Activated CD4-positive, CD25-positive, alpha-beta regulatory T cell treated with anti-CD3 and anti-CD28 coated beads, Interleukin-2, amount 50 U/mL, for 72 hours (primary cell): Measurements from ENCODE around the gene GCNT2.
"Not testable (repeated sequence)": the region's sequence is repeated elsewhere in the genome, so short reads cannot be mapped to it uniquely, and the experiment has no call there.

ENCODE experiments used
- DNase-seq: peaks from one replicate; pipeline ENCODE4 v3.0.0; 2021

Gene GCNT2

GRCh38 chr6:10665595-10665994 is 144.4 kb downstream of the GCNT2 start:
- DNase-seq = not testable (repeated sequence)

DNA sequence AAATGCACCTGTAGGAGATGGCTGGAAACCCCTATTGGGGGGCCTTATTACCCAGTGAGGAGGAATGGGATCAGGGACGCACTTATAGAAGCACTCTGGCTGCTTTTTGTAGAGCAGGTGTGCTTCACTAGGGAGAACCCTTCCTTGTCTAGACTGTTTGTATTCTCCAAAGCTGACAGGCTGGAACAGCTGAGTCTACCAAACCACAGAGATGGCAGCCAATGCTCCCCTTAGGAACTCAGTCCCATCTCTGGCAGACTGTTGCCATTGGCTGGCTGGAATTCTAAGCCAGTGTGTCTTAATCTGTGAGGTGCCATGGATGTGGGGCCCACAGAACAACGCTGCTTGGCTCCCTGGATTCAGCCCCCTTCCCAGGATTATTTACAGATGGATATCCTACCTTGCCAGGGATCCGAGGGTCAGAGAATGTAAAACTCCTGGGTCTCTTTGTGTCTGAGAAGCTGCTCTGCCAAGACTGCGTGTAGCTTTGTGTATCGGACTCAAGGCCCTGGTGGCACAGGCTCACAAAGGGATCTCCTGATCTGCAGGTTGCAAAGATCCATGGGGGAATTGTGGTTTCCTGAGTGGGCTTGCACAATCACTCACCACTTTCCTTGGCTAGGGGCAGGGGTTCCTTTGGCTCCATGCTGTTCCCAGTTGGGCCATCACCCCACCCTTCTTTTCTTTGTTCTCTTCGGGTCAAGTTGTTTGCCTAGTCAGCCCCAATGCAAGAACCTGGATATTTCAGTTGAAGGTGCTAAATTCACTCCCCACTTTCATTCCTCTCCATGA is 147.2 kb downstream of the GCNT2 start:
- no peak for DNase-seq

GRCh38 chr6:10676403-10676802 is 155.3 kb downstream of the GCNT2 start:
- DNase-seq = no peak

DNA sequence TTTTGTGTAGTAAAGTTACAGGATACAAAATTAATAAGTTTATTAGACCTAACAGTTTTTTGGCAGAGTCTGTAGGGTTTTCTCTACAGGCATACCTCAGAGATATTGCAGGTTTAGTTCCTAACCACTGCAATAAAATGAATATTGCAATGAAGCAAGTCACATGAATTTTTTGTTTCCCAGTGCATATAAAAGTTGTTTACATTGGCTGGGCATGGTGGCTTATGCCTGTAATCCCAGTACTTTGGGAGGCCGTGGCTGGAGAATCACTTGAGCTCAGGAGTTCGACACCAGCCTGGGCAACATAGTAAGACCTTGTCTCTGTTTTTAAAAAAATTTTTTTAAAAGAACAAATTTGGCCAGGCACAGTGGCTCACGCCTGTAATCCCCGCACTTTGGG is 157.3 kb downstream of the GCNT2 start:
- DNase-seq = no peak
